SK-N-MC (cell line): Measurements from ENCODE around the gene CCDC33.

Experiments
- DNase-seq: peaks from one replicate; pipeline ENCODE4 v3.0.0-alpha.2; 2011; ENCODE audit warnings: low read depth, low spot score
- H3K27ac ChIP-seq: fragments of 200-600 bp; sonication (generic); 2 replicates; pipeline ENCODE4 v1.5.1; 2016; ENCODE audit warnings: mixed run types
- H3K36me3 ChIP-seq: fragments of 200-600 bp; sonication (generic); 2 replicates; pipeline ENCODE4 v1.6.1; 2017; ENCODE audit warnings: antibody characterized with exemption, low read length, mixed read lengths; ENCODE audit not compliant: insufficient read depth
- H3K4me3 ChIP-seq: fragments of 200-600 bp; sonication (generic); 2 replicates; pipeline ENCODE4 v1.5.1; 2016
- H3K9ac ChIP-seq: fragments of 200-600 bp; sonication (generic); 2 replicates; pipeline ENCODE4 v1.8.0; 2017; ENCODE audit warnings: mixed run types, mixed read lengths; ENCODE audit not compliant: insufficient read length
- H3K9me3 ChIP-seq: fragments of 200-600 bp; sonication (generic); 2 replicates; pipeline ENCODE4 v1.6.1; 2017; ENCODE audit warnings: low read depth, mild to moderate bottlenecking, antibody characterized with exemption, low read length, moderate library complexity, mixed read lengths
- EZH2 ChIP-seq: fragments of 200-600 bp; sonication (generic); IDR thresholded peaks from one replicate; pipeline ENCODE4 v1.6.1; 2017; ENCODE audit warnings: antibody characterized with exemption
- FOXP2 ChIP-seq: optimal IDR thresholded peaks from 2 replicates; pipeline ENCODE3; 2011; ENCODE audit warnings: mild to moderate bottlenecking, moderate library complexity; ENCODE audit not compliant: insufficient read depth; ENCODE audit errors: extremely low read length, control extremely low read depth
- POLR2AphosphoS5 ChIP-seq: IDR thresholded peaks from 2 replicates; pipeline ENCODE4 v1.6.1; 2012; ENCODE audit warnings: mild to moderate bottlenecking, low read depth, low read length, borderline replicate concordance

The CCDC33 gene

GRCh38 chr15:74231475-74231874 is 4.7 kb upstream of the CCDC33 start:
- TF ChIP-seq EZH2 = no peak
- no peak for TF ChIP-seq FOXP2
- no peak for TF ChIP-seq POLR2AphosphoS5
- no peak overlapping the region for H3K4me3 ChIP-seq
- H3K36me3 ChIP-seq = no peaks in the 10 kb centered on the region
- H3K9ac ChIP-seq = no peak overlapping the region
- no peaks in the 10 kb centered on the region for H3K9me3 ChIP-seq
- DNase-seq = no peak
- no peak overlapping the region for H3K27ac ChIP-seq

DNA sequence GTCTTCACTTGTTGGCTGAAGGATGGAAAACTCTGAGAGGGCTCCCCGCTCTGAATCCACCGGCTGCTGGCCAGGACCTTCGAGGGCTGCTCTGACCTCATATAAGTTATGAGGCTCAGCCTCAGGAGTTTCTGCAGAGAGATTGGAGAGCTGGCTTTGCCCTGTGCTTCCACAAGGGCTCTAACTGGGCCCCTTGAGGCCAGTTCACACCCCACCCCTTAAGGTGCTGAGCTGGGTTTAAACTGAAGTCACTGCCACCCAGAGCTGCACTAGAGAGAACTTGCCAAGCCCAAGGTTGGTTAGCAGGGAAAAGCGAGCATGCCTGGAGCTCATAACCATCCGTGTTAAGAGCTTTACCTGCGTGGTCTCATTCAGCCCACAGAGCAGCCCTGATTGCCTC is 2.8 kb upstream of the CCDC33 start:
- no peak for DNase-seq
- no peak for TF ChIP-seq POLR2AphosphoS5
- no peak for TF ChIP-seq EZH2
- no peak for TF ChIP-seq FOXP2
- Histone ChIP-seq H3K9ac (no peak overlapping the region), H3K9me3 (no peaks in the 10 kb centered on the region), H3K27ac (no peak overlapping the region), H3K4me3 (no peak overlapping the region), H3K36me3 (no peaks in the 10 kb centered on the region)

DNA sequence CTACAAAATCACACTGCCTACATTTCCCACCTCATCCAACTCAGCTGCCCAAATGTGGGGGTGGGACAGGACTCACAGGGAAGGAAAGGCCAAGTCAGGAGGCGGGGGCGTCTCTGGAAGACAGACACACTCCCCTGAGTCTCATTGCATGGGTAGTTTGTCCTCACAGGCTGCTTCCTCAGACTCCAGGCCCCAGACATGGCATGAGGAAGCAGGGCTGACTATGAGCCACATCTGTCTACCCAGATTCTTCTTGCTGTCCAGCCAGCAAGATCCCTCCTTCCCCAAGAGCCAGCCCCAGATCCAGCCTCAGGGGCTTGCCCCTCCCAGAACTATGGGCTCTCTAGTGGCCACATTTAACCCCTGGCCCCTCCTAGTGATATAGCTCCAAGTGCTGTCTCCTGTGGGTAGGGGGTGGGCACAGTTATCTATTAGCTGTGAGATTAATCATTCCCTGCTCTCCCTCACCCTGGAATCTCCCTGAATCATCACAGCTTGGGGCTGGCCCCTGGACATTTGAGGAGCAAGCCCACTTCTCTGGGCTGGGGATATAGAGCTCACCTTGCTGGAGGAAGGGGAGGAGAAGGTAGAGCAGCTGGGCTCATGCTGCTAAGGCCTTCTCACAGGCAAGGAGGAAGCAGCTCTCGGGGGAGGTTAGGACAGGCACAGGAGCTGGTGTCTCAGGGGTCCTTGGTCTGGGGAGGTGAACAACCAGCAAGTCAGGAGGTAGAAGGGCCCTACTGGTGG is 2.1 kb upstream of the CCDC33 start:
- no peaks in the 10 kb centered on the region for H3K9me3 ChIP-seq
- H3K27ac ChIP-seq = no peak overlapping the region
- TF ChIP-seq EZH2 = no peak
- TF ChIP-seq POLR2AphosphoS5 = no peak
- no peak for TF ChIP-seq FOXP2

GRCh38 chr15:74234598-74234875 is 1.6 kb upstream of the CCDC33 start:
- no peak overlapping the region for H3K4me3 ChIP-seq
- no peak overlapping the region for H3K27ac ChIP-seq
- DNase-seq = no peak
- no peaks in the 10 kb centered on the region for H3K9me3 ChIP-seq
- no peak overlapping the region for H3K9ac ChIP-seq
- H3K36me3 ChIP-seq = no peaks in the 10 kb centered on the region
- TF ChIP-seq POLR2AphosphoS5 (no peak), FOXP2 (no peak), EZH2 (no peak)

More for the DNA sequence above, 2.1 kb upstream of the CCDC33 start:
- H3K4me3 ChIP-seq = no peak overlapping the region
- no peaks in the 10 kb centered on the region for H3K36me3 ChIP-seq
- no peak for DNase-seq
- no peak overlapping the region for H3K9ac ChIP-seq

GRCh38 chr15:74239051-74239705 is 3.1 kb downstream of the CCDC33 start:
- Histone ChIP-seq H3K36me3 (no peaks in the 10 kb centered on the region), H3K9ac (no peak overlapping the region), H3K9me3 (no peaks in the 10 kb centered on the region), H3K4me3 (no peak overlapping the region), H3K27ac (peak overlapping the region; percentile 79)
- TF ChIP-seq FOXP2 (no peak), EZH2 (no peak), POLR2AphosphoS5 (no peak)
- no peak for DNase-seq

DNA sequence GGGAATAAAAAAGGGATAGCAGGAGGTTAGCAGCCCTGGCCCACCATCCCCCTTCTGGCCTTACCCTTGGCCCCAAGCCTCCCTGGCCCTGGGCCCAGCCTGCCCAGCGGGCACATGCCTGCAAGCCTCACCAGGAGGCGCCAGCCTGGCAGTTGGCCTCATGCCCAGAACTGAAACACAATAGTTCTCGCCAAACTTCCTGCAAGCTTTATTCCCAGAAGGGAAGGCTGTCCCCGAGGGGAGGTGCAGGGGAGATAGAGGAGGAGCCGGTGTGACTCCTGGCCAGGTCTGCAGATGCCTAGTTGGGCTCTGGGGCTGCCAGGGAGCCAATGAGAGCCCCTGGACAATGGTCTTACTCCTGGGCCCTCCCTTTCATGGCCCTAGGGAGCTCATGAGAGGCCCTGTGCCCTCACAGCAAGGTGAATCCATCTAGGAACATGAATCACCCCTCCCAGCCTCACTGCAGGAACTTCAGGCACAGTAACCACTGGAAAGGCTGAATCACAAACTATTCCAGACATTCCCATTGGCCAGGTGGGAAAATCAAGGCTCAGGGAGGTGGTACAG is 4.0 kb downstream of the CCDC33 start:
- peak; percentile 56; the same call in 1 of the 2 replicates for TF ChIP-seq POLR2AphosphoS5
- TF ChIP-seq EZH2 = no peak
- TF ChIP-seq FOXP2 = peak; percentile 85
- Histone ChIP-seq H3K4me3 (peak overlapping the region; percentile 23; the same call in 1 of the 2 replicates), H3K36me3 (no peaks in the 10 kb centered on the region), H3K27ac (peak overlapping the region; percentile 79), H3K9ac (no peak overlapping the region), H3K9me3 (no peaks in the 10 kb centered on the region)
- peak; percentile 55 for DNase-seq

GRCh38 chr15:74240897-74241614 is 4.9 kb downstream of the CCDC33 start:
- Histone ChIP-seq H3K4me3 (no peak overlapping the region), H3K27ac (peak overlapping the region; percentile 79; the same call in 1 of the 2 replicates), H3K9ac (no peak overlapping the region), H3K9me3 (no peaks in the 10 kb centered on the region), H3K36me3 (no peaks in the 10 kb centered on the region)
- TF ChIP-seq EZH2 (no peak), FOXP2 (no peak), POLR2AphosphoS5 (no peak)
- no peak for DNase-seq
